HL-60 (cell line): Measurements from ENCODE around the gene ATP5F1A.

Experiments
- DNase-seq, 2 experiments: peaks; one replicate each; pipeline ENCODE4 v3.0.0-alpha.2; 2010 to 2020; ENCODE audit warnings: low read depth in 1 of 2, low spot score in 1 of 2
- H3K27ac ChIP-seq: fragments of 250-450 bp; sonication (Bioruptor Pico); replicated peaks from 2 replicates; pipeline ENCODE4 v1.5.1; 2020; ENCODE audit warnings: mild to moderate bottlenecking, moderate library complexity
- H3K27me3 ChIP-seq: fragments of 250-450 bp; sonication (Bioruptor Pico); 2 replicates; pipeline ENCODE4 v1.5.1; 2021; ENCODE audit warnings: mild to moderate bottlenecking, moderate library complexity; ENCODE audit not compliant: insufficient read depth, poor library complexity, severe bottlenecking
- H3K4me3 ChIP-seq: replicated peaks from 2 replicates; pipeline ENCODE4 v1.5.1; 2011; ENCODE audit warnings: mild to moderate bottlenecking, control low read depth, low read length; ENCODE audit not compliant: insufficient read depth
- GABPA ChIP-seq: IDR thresholded peaks from 2 replicates; pipeline ENCODE4 v1.6.1; 2012; ENCODE audit warnings: low read depth
- POLR2AphosphoS5 ChIP-seq: IDR thresholded peaks from 2 replicates; pipeline ENCODE4 v1.6.1; 2012; ENCODE audit warnings: low read depth
- SPI1 ChIP-seq: IDR thresholded peaks from 2 replicates; pipeline ENCODE4 v1.6.1; 2012; ENCODE audit warnings: low read depth, mild to moderate bottlenecking, borderline replicate concordance
- long read RNA-seq: library from polyadenylated mRNA; unstranded; transcript quantifications from one replicate; pipeline ENCODE4 v2.0.0, GENCODE V29; 2020
- TF ChIP-seq, protein P1 (sequence below): IDR thresholded peaks from 2 replicates; pipeline ENCODE4 v1.6.1; 2012; ENCODE audit warnings: low read depth; ENCODE audit not compliant: insufficient replicate concordance
- TF ChIP-seq, protein P2 (sequence below): IDR thresholded peaks from one replicate; pipeline ENCODE4 v1.5.1; 2011; ENCODE audit warnings: low read length, control low read depth, inconsistent platforms; ENCODE audit not compliant: insufficient read depth

Gene ATP5F1A
- long read RNA-seq, full-length matches to known transcripts, result 14,523 of 15,057 reads
- long read RNA-seq, partial matches to known transcripts, result 208 of 15,057 reads
- long read RNA-seq, other reads (novel, unspliced or antisense), result 326 of 15,057 reads

DNA sequence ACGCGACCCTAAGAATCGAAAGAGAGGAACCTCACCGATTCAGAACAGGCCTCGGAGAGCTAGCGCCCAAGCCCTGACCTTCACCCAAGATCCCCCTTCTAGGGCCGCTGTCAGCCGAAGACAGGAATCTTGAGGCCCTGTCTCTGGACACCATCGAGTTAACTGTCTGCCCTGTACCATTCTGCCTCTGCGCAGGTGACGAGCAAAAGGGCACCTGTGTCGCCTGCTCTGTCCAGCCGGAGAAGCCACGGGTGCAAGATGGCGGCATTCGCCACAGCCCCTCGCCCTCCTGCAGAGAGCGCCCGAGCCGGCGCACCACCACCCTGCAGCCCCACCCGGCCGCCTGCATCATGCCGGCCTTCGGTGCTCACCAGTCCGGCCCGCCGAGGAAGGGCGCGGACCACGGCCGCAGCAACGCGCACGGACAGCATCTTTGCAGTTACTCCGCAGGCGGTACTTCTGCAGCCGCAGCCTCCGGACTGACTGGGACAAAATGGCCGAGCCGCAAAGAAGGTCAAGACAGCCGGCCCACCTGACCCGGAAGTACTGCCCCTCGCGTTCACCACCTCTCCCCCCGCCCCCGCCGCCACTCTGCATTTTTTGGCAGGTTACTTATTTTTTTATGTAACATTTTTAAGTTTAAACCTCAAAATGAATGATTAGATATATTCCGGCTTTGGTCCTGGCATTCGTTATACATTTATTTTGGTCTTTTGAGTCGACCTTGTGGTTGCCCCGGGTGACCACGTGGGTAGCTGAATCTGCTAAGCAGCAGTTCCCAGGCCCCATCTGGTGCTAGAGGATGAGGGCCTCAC, at the start of gene ATP5F1A:
Gene ATP5F1A, minus strand, starts transcription at position 496 of the 815 bp plus-strand sequence. Its CDS starts 65 bp downstream, at position 431.
- Histone ChIP-seq H3K4me3 (peak within 1 kb of the TSS; percentile 83), H3K27me3 (no peaks in the 10 kb centered on the region), H3K27ac (peak within 1 kb of the TSS; percentile 95)
- peak; percentile 88 to 93 for DNase-seq
- peak; percentile 87 for TF ChIP-seq GABPA
- TF ChIP-seq, protein P1, sequence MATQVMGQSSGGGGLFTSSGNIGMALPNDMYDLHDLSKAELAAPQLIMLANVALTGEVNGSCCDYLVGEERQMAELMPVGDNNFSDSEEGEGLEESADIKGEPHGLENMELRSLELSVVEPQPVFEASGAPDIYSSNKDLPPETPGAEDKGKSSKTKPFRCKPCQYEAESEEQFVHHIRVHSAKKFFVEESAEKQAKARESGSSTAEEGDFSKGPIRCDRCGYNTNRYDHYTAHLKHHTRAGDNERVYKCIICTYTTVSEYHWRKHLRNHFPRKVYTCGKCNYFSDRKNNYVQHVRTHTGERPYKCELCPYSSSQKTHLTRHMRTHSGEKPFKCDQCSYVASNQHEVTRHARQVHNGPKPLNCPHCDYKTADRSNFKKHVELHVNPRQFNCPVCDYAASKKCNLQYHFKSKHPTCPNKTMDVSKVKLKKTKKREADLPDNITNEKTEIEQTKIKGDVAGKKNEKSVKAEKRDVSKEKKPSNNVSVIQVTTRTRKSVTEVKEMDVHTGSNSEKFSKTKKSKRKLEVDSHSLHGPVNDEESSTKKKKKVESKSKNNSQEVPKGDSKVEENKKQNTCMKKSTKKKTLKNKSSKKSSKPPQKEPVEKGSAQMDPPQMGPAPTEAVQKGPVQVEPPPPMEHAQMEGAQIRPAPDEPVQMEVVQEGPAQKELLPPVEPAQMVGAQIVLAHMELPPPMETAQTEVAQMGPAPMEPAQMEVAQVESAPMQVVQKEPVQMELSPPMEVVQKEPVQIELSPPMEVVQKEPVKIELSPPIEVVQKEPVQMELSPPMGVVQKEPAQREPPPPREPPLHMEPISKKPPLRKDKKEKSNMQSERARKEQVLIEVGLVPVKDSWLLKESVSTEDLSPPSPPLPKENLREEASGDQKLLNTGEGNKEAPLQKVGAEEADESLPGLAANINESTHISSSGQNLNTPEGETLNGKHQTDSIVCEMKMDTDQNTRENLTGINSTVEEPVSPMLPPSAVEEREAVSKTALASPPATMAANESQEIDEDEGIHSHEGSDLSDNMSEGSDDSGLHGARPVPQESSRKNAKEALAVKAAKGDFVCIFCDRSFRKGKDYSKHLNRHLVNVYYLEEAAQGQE, result peak; percentile 56
- TF ChIP-seq POLR2AphosphoS5, result peak; percentile 99
- TF ChIP-seq, protein P2, sequence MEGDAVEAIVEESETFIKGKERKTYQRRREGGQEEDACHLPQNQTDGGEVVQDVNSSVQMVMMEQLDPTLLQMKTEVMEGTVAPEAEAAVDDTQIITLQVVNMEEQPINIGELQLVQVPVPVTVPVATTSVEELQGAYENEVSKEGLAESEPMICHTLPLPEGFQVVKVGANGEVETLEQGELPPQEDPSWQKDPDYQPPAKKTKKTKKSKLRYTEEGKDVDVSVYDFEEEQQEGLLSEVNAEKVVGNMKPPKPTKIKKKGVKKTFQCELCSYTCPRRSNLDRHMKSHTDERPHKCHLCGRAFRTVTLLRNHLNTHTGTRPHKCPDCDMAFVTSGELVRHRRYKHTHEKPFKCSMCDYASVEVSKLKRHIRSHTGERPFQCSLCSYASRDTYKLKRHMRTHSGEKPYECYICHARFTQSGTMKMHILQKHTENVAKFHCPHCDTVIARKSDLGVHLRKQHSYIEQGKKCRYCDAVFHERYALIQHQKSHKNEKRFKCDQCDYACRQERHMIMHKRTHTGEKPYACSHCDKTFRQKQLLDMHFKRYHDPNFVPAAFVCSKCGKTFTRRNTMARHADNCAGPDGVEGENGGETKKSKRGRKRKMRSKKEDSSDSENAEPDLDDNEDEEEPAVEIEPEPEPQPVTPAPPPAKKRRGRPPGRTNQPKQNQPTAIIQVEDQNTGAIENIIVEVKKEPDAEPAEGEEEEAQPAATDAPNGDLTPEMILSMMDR, result no peak
- no peak for TF ChIP-seq SPI1

DNA sequence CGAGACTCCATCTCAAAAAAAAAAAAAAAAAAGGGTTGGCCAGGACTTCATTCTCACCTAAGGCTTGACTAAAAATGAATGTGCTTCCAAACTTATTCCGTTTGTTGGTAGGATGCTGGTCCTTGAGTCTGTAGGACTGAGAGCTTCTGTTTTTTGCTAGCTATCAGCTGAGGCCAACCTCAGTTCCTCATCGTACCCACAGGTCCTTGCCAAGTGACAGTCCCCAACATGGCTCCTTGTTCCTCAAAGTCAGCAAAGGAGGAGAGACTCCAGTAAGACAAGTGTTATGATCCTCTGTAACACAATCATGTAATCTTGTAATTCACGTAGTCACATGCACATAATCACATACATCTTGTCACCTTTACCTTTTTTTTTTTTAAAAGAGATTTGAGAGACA, 43.1 kb upstream of the ATP5F1A start:
- TF ChIP-seq SPI1, result peak; percentile 82
- no peak for TF ChIP-seq GABPA
- Histone ChIP-seq H3K4me3 (no peak overlapping the region), H3K27ac (no peak overlapping the region), H3K27me3 (no peaks in the 10 kb centered on the region)
- DNase-seq, result peak; percentile 22 to 84

DNA sequence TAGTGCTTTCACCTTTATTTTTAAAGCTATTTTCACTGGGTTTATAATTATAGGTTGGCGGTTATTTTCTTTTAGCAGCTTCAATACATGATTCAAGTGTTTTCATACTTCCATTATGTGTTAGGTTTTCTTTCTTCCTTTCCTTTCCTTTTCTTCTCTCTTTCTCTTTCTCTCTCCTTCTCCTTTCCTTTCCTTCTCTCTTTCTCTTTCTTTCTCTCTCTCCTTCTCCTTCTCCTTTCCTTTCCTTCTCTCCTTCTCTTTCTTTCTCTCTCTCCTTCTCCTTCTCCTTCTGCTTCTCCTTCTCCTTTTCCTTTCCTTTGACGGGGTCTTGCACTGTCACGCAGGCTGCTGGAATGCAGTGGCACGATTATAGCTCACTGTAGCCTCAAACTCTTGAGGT, 42.1 kb upstream of the ATP5F1A start:
- no peaks in the 10 kb centered on the region for H3K27me3 ChIP-seq
- H3K4me3 ChIP-seq, result no peak overlapping the region
- no peak overlapping the region for H3K27ac ChIP-seq
- no peak for DNase-seq
- TF ChIP-seq GABPA, result no peak
- TF ChIP-seq SPI1, result no peak

DNA sequence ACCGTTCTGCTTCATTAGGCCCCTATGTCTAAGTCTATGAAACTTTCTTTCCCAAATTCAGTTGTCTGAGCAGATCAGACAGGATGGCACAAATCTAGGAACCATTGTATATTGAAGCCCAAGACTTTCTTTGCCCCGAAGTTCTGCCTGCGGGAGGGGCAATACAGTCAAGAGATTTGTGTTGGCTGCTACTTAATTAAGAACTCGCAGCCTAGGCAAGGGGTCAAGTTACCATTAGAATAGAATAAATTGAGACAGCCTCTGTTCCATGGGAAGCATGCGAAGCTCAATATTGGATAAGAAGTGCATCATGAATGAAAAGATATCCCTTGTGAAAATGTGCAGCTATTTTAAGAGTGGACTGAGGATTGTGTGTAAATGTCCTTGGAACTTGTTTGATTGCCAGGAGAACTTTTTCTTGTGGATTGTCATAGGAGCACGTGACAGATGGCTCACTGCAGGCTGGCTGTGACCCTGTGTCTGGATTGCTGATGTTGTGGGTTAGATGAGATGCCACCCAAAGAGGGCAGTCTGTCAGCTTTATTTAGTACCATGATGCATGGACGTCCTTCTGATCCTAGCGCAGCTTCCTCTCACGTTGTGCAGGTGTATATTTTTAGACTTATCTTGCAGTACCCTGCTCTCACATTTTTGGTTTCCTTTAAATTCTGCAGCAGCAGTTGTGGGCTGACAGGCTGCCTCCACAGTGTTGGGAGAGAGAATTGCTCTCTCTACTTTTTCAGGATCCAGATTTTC, 37.0 kb upstream of the ATP5F1A start:
- no peaks in the 10 kb centered on the region for H3K27me3 ChIP-seq
- no peak for DNase-seq
- no peak overlapping the region for H3K4me3 ChIP-seq
- H3K27ac ChIP-seq, result no peak overlapping the region
- TF ChIP-seq, protein P1, result no peak
- TF ChIP-seq POLR2AphosphoS5 (no peak), GABPA (no peak), SPI1 (no peak)
- TF ChIP-seq, protein P2, result no peak
